ENCODE data around the gene MYBPC1.
"Not testable (repeated sequence)": the region's sequence is repeated elsewhere in the genome, so short reads cannot be mapped to it uniquely, and the experiment has no call there.

The MYBPC1 gene

DNA sequence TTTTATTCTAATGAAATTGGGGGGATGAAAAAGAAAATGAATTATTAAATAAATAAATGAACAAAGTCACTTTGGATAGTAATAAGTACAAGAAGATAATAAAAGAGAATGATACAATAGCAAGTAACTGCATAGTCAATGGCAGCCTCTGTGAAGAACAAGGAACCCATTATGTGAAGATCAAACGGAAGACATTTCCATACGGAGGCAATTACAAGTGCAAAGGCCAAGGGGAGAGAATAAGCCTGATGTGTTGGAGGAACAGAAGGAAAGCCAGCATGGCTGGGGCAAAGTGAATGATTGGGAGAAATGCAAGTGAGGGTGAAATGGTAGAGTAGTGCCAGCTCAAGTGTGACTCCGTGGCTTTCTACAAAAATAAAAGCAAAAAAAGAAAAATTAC, 58.7 kb downstream of the MYBPC1 start:
- no peak for DNase-seq

DNA sequence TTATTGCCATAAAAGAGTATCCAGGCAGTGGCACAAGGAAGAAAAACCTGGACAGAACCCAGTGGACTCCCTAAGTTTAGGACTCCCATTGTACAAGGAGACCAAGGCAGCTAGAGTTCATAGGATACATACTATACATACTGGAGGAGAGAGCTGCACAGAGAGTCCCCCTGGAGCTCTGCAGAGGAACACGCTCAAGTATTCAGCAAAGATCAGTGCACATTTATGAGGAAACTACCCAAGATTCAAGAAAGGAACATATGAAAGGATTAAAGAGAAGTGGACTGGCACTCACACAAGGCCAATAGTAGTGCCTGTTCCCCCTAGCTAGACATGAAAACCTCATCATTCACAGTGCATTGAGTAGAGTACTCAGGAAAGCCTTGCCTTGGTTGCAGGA, 59.7 kb downstream of the MYBPC1 start:
- no peak for DNase-seq

GRCh38 chr12:101655393-101655792, 60.6 kb downstream of the MYBPC1 start:
- DNase-seq = no peak

DNA sequence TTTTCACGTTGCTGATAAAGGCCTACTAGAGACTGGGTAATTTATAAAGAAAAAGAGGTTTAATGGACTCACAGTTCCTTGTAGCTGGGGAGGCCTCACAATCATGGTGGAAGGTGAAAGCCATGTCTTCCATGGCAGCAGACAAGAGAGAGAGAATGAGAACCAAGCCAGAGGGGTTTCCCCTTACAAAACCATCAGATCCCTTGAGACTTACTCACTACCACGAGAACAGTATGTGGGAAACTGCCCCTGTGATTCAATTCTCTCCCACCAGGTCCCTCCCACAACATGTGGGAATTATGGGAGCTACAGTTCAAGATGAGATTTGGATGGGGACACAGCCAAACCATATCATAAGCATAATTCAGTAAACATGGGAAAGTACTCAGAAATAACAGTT, 65.9 kb downstream of the MYBPC1 start:
- not testable (repeated sequence) for DNase-seq

- DNase-seq = no peak
Measured at GRCh38 chr12:101663298-101663697, 68.5 kb downstream of the MYBPC1 start.

DNA sequence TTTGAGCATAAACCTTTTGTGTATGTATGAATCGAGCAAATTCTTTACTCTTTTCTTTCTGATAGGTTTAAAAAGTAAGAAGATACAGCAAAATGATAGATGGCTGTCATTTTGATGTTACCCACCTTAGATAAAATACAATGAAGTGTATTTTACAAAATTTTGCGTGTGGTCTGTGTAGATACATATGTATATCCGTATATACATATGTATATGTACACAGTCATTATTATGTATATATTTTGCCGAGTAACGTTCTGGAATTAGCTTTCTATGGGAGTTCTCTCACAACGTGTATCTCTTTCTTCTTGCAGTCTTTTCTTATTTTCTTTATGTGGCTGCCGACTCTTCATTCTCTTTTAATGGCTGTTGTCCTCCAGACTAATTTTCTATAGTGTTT, 70.2 kb downstream of the MYBPC1 start:
- DNase-seq = no peak

DNA sequence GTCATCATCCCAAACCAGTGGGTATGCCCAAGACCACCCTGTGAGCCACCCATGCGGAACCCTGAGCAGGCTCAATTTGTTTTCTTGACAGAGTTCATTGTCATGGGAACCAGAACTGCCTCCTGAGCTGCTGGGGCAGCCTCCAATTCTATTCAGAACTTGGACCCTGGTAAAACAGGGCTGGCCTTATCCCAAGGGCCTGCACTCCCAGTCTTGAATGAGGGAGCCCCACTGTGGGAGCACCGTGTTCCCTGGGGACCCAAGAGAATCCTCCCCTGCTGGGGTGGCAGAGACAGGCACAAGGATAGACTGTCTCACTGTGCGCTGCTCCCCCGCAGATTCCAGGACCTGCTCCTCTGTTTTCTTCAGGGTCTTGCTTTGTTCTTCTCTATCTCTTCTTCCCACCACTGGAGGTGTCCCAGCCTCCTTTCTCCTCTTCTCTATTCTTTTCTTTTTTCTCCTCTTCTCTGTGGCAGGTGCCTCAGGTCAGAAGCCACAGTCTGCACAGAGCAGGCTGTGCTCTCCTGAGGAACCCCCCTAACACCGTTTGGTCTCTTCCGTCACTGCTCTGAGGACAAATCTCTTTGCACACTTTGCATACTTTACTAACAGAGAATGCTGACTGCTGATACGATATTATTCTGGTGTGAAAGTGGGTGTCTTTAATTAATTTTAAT, 71.4 kb downstream of the MYBPC1 start:
- no peak for DNase-seq

DNA sequence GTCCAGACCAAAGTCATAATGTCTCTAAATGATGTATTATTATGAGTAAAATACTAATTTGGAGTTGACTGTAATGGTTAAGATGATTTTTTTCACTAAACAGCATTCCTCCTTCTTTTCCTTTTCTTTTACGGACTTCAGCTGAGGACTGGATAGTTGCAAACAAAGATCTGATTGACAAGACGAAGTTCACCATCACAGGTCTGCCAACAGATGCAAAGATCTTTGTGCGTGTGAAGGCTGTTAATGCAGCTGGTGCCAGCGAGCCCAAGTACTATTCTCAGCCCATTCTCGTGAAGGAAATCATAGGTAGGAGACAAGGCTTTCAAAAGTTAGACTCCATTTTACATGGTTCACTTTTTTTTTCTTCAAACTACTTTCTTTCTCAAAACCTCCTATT, 72.8 kb downstream of the MYBPC1 start:
- no peak for DNase-seq

GRCh38 chr12:101670007-101670671, 75.4 kb downstream of the MYBPC1 start:
- DNase-seq = no peak

GRCh38 chr12:101671157-101671791, 76.5 kb downstream of the MYBPC1 start:
- DNase-seq = no peak

DNA sequence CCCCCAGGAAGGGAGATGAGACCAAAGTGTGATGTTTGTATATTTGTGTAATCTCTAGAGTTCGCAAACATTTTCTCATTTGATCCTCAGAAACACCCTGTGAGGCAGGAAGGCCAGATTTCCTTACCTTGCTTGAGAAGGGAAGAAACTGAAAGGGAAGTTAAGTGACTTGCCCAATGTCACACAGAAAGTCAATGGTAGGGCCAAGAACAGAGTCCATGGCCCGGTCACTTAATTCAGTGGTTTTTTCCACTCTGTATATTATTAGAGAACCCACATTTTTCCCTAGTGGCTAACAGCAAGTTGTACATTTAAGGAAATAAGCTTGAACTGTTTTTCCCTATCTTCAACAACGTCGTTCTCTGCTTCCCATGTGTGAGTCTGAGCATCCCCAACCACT, 77.1 kb downstream of the MYBPC1 start:
- no peak for DNase-seq

DNA sequence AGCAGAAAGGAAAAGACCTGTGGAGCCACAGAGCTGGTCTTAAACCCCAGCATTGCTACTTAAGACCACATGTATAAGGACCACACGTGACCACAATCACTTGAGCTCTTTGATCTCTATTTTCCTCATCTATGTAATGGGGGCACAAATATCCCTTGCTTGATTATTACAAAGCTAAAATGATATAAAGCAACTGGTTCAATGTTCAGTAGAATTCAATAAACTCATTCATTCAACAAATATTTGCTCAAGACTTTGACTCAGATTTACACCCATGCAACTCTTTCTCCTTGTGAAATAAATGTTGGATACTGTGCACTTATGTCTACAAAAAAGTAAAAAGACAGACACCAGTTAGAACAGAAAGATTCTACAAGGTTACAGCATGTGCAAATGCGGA, 80.8 kb downstream of the MYBPC1 start:
- no peak for DNase-seq

- not testable (repeated sequence) for DNase-seq
Measured at GRCh38 chr12:101676497-101676896, 81.7 kb downstream of the MYBPC1 start.

DNA sequence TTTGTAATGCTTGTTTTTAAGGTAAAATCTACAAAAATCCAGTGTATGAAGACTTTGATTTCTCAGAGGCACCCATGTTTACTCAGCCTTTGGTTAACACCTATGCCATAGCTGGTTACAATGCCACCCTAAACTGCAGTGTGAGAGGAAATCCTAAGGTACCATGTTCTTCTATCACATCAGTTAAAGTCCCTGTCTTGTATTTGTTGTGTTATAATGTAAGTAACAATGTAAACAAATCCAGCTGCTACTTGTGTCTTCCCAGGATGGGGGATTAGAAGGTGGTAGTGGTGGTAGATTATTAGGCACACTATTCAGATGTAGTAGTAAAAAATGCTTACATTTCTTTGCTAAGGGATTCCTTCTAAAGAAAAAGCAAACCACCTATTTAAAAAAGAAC, 83.3 kb downstream of the MYBPC1 start:
- DNase-seq = no peak

- DNase-seq = no peak
Measured at GRCh38 chr12:101680240-101680639, 85.5 kb downstream of the MYBPC1 start.

- DNase-seq = no peak
Measured at GRCh38 chr12:101680647-101681046, 85.9 kb downstream of the MYBPC1 start.

- not testable (repeated sequence) for DNase-seq
Measured at GRCh38 chr12:101681627-101682026, 86.9 kb downstream of the MYBPC1 start.

- DNase-seq = no peak
Measured at GRCh38 chr12:101685092-101685491, 90.3 kb downstream of the MYBPC1 start.

- no peak for DNase-seq
Measured at GRCh38 chr12:101686176-101686575, 91.4 kb downstream of the MYBPC1 start.

DNA sequence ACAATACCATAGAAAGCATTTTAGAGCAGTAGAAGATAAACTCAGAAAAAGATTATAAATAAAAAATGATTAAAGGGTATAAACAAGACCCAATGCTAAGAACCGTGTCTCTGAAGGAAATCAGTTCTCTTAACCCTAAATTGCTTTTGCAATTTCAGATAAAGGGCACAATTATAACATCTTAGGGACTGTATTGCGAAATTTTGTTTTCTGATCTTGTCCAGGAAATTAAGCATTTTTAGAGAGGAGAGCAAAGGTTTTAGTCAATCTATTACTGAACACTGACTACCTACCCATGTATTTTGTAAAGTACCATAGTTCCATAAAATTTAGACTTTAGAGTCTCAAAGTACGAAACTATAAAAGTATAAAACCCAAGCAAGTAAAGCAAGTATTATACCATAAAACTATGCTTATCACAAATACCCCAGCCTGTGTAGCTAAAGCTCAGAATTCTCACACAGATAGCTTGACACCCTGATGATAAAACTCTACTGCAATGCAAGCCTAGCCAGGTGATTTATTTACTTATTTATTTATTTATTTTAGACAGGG, 95.8 kb downstream of the MYBPC1 start:
- DNase-seq = no peak

DNA sequence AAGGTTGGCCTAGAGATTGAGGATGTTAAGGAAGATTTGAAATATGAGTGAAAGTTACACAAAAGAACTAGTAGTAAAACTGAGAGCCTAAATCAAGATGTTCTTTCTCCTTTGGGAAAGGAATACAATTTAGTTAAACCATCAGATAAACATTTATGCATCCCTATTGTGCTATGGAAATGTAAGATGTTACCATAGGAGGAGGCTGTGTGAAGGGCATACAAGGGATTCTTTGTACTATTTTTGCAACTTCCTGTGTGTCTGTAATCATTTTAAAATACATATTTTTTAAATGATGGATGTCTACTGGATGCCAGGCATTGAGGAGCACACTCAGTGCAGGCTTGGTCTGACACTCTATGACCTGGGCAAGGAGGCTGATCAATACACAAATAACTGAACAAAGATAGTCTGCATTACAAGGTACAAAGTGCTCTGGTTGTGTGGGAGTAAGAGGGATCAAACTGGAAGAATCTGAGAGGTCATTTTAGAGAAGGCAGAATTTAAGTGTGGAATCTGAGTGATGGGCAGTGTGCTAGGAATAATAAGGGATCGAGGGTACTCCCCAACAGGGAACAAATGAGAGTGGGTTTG, 96.8 kb downstream of the MYBPC1 start:
- no peak for DNase-seq

DNA sequence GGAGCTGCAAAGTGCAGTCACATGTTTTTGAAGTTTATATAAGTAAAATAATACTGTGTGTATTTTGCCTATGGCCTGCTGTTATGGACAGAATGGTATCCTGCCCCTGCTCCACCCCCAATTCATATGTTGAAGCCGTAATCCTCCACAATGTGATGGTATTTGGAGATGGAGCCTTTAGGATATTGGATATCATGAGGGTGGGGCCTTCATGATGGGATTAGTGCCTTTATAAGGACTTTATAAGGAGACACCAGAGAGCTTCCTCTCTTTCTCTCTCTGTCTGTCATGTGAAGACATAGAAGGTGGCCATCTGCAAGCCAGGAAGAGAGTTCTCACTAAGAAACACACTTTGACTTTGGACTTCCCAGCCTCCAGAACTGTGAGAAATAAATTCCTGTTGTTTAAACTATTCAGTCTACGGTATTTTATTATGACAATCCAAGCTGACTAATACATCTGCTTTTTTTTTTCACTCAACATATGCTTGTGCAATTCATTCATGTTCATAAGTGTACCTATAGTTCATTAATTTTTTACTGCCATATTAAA, 99.6 kb downstream of the MYBPC1 start:
- DNase-seq = no peak

- DNase-seq = no peak
Measured at GRCh38 chr12:101694986-101695385, 100.2 kb downstream of the MYBPC1 start.

Data from right kidney (tissue), 1 donor.